GM18526 (cell line): ENCODE results near the gene ENTPD1.

ENCODE experiments used
- POLR2A ChIP-seq: IDR thresholded peaks from 3 replicates; pipeline ENCODE4 v1.6.1; 2011; ENCODE audit not compliant: insufficient read length; ENCODE audit errors: extremely low read depth

ENTPD1 gene

GRCh38 chr10:95815133-95815532 is 59.2 kb downstream of the ENTPD1 start:
- no peak for TF ChIP-seq POLR2A

GRCh38 chr10:95815701-95816240 is 59.8 kb downstream of the ENTPD1 start:
- no peak for TF ChIP-seq POLR2A

- no peak for TF ChIP-seq POLR2A
These were observed 62.0 kb downstream of the ENTPD1 start for GRCh38 chr10:95818010-95818409.

- TF ChIP-seq POLR2A, result no peak
These were observed 62.7 kb downstream of the ENTPD1 start for GRCh38 chr10:95818668-95819067.

GRCh38 chr10:95819620-95820329 is 63.8 kb downstream of the ENTPD1 start:
- no peak for TF ChIP-seq POLR2A

- no peak for TF ChIP-seq POLR2A
These were observed 64.4 kb downstream of the ENTPD1 start for GRCh38 chr10:95820363-95820762.

GRCh38 chr10:95821720-95822119 is 65.8 kb downstream of the ENTPD1 start:
- no peak for TF ChIP-seq POLR2A

- no peak for TF ChIP-seq POLR2A
These were observed 74.1 kb downstream of the ENTPD1 start for GRCh38 chr10:95830044-95830443.

GRCh38 chr10:95831076-95831475 is 75.1 kb downstream of the ENTPD1 start:
- no peak for TF ChIP-seq POLR2A

GRCh38 chr10:95831515-95831914 is 75.6 kb downstream of the ENTPD1 start:
- no peak for TF ChIP-seq POLR2A

GRCh38 chr10:95832216-95833041 is 76.5 kb downstream of the ENTPD1 start:
- TF ChIP-seq POLR2A, result peak; percentile 41

GRCh38 chr10:95833042-95833610 is 77.2 kb downstream of the ENTPD1 start:
- no peak for TF ChIP-seq POLR2A

- no peak for TF ChIP-seq POLR2A
These were observed 78.4 kb downstream of the ENTPD1 start for GRCh38 chr10:95834406-95834805.

- TF ChIP-seq POLR2A, result no peak
These were observed 79.3 kb downstream of the ENTPD1 start for GRCh38 chr10:95835149-95835860.

GRCh38 chr10:95835911-95836310 is 79.9 kb downstream of the ENTPD1 start:
- no peak for TF ChIP-seq POLR2A

- no peak for TF ChIP-seq POLR2A
These were observed 80.8 kb downstream of the ENTPD1 start for GRCh38 chr10:95836610-95837355.
